ENCODE results near the gene VKORC1. TPM values are rescaled to one million over a fixed set of nuclear protein-coding genes. Genes with fewer than 3 reads are reported as not detected.
"Not testable (repeated sequence)": the region's sequence is repeated elsewhere in the genome, so short reads cannot be mapped to it uniquely, and the experiment has no call there.

Gene VKORC1
- total and polyA plus RNA-seq, 7 experiments from 2014 or later, result 29.5 to 93.0 (median 44.2) TPM

DNA sequence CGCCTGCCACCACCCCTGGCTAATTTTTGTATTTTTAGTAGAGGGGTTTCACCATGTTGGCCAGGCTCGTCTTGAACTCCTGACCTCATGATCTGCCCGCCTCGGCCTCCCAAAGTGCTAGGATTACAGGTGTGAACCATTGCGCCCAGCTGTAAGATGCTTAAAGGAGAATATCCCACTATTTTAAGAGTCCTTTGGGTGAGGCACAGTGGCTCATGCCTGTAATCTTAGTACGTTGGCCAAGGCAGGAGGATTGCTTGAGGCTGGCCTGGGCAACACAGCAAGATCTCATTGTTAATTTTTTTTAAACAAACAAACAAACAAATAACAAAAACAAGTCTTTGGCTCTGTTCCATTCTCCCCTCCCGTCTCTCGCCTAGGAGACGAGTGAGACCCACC lies 46.5 kb upstream of the VKORC1 start:
- H3K27me3 Mint-ChIP-seq; H3K9me3 ChIP-seq (ENCODE audit: control insufficient read depth in 2 of 3, low read length in 3 of 3); H3K4me3 ChIP-seq (ENCODE audit: low read length); H3K36me3 Mint-ChIP-seq; intact Hi-C loops (cut with micrococcal nuclease); H3K27ac ChIP-seq (ENCODE audit: low read depth, low read length); H3K27me3 ChIP-seq (ENCODE audit: control insufficient read depth in 2 of 2, insufficient read depth in 2 of 2, low read length in 2 of 2); H3K36me3 ChIP-seq (ENCODE audit: control insufficient read depth in 2 of 3, insufficient read depth in 3 of 3, low read length in 3 of 3); ATAC-seq; DNase-seq; H3K9me3 Mint-ChIP-seq: not testable (repeated sequence)
- peaks cover 6 to 14% of the 10 kb centered on the region in 2 donors for H3K4me1 ChIP-seq (ENCODE audit: control insufficient read depth in 2 of 2, insufficient read depth in 2 of 2, low read length in 2 of 2)
- H3K27ac Mint-ChIP-seq, result peak overlapping the region in 5 of 9 donors; percentile 26 to 69 (median 45)
- ChIA-PET POLR2A (interaction anchor here (1.3 to 3.5 kb wide), 4 partner anchors 10 to 67 kb away, joined by 8 to 87 read pairs (median 16); partner anchors contain the start of genes FUS, KAT8, ZNF646 and ZNF668), CTCF (interaction anchor here (0.6 to 1.7 kb wide), 2 partner anchors 19 to 193 kb away, joined by 3 to 5 read pairs; no protein-coding TSS in a partner anchor)
- H3K4me3 Mint-ChIP-seq, result peak overlapping the region in 1 of 10 donors; percentile 39
- peaks cover 2 to 17% (median 14%) of the 10 kb centered on the region in 7 donors for H3K4me1 Mint-ChIP-seq

DNA sequence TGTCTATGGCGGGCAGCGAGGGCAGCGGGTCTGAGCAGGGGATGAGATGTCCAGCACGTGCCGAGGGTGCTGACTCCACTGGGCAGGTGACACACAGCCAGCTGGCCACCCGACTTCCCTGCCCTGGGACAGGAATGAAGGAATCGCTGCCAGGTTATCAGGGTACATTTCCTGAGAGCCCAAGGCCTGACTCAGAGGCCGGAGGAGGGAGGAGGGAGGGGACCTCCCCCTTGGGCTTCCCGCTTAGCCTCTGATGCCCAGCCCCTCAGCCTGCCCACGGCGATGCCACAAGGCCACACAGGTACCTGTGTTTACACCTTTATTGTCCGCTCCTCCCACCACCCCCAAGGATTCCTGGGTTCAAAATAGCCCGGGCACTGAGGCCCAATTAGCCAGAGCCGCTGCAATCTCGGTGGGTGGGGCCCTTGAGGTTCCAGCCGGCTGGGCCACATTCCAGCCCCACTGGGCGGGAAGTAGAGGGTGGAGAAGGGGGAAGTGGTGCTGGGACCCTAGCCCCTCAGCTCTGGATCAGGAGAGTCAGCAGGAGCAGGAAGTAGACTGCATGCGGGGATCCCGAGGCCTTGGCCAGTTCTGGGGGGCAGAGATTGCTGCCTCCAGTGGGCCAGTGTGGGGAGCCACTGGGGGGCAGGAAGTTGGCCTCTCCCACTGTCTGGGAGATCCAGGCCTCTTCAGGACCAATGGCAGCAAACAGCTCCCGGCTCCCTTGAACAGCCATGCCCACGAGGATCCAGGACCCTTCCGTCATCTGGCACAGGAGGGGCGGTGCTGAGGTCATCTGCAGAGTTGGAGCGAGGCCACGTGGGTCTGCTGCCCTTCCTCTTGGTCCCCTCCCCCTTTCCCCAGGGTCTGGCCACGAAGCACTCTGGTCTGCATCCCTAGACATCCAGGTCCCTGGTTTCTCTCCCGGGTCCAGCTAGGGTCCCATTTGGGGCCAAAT lies 44.3 kb upstream of the VKORC1 start:
- no peaks in the 10 kb centered on the region for H3K27me3 ChIP-seq (ENCODE audit: control insufficient read depth in 2 of 2, insufficient read depth in 2 of 2, low read length in 2 of 2)
- ChIA-PET CTCF (interaction anchor here (1.8 kb wide), 1 partner anchor 20 kb away, joined by 5 read pairs; no protein-coding TSS in a partner anchor), POLR2A (interaction anchor here (0.6 to 1.2 kb wide), 2 partner anchors 21 to 172 kb away, joined by 4 to 5 read pairs; partner anchors contain the start of gene KAT8)
- H3K36me3 ChIP-seq (ENCODE audit: control insufficient read depth in 2 of 3, insufficient read depth in 3 of 3, low read length in 3 of 3), result no peaks in the 10 kb centered on the region
- peaks cover 0 to 2% (median 0%) of the 10 kb centered on the region in 11 donors for H3K9me3 Mint-ChIP-seq
- H3K27ac ChIP-seq (ENCODE audit: low read depth, low read length), result no peak overlapping the region
- ATAC-seq (no peak), DNase-seq (no peak)
- intact Hi-C loops (cut with micrococcal nuclease), result no loop called here
- peaks cover 6 to 14% of the 10 kb centered on the region in 2 donors for H3K4me1 ChIP-seq (ENCODE audit: control insufficient read depth in 2 of 2, insufficient read depth in 2 of 2, low read length in 2 of 2)
- H3K27me3 Mint-ChIP-seq, result peaks cover 0 to 2% (median 0%) of the 10 kb centered on the region in 5 donors
- H3K4me3 ChIP-seq (ENCODE audit: low read length), result no peak overlapping the region
- peak overlapping the region in 2 of 9 donors; percentile 46 to 68 for H3K27ac Mint-ChIP-seq
- no peaks in the 10 kb centered on the region for H3K36me3 Mint-ChIP-seq
- H3K9me3 ChIP-seq (ENCODE audit: control insufficient read depth in 2 of 3, low read length in 3 of 3), result no peaks in the 10 kb centered on the region
- H3K4me3 Mint-ChIP-seq, result no peak overlapping the region
- H3K4me1 Mint-ChIP-seq, result peaks cover 7 to 16% (median 13%) of the 10 kb centered on the region in 7 donors

DNA sequence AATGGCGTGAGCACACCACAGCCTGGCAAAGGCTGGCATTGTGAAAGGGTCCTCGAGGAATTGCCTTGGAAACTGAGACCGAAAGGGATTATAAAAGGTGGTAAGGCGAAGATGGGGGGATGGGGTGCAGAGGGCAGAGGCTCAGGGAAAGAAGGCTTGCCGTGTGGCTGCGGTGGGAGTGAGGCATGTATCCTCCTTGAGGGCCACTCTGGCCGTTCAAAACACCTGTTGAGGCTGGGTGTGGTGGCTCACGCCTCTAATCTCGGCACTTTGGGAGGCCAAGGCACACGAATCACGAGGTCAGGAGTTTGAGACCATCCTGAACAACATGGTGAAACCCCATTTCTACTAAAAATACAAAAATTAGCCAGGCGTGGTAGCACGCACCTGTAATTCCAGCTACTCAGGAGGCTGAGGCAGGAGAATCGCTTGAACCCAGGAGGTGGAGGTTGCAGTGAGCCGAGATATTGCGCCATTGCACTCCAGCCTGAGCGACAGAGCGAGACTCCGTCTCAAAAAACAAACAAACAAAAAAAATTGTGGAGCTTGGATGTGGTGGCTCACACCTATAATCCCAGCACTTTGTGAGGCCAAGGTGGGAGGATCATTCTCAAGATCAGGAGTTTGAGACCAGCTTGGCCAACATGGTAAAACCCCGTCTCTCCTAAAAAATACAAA lies 42.4 kb upstream of the VKORC1 start:
- peaks cover 0 to 18% (median 0%) of the 10 kb centered on the region in 3 experiments for H3K36me3 ChIP-seq (ENCODE audit: control insufficient read depth in 2 of 3, insufficient read depth in 3 of 3, low read length in 3 of 3)
- H3K4me1 ChIP-seq (ENCODE audit: control insufficient read depth in 2 of 2, insufficient read depth in 2 of 2, low read length in 2 of 2); H3K4me3 ChIP-seq (ENCODE audit: low read length); H3K36me3 Mint-ChIP-seq; H3K4me3 Mint-ChIP-seq; intact Hi-C loops (cut with micrococcal nuclease); ATAC-seq; CTCF ChIA-PET; H3K9me3 ChIP-seq (ENCODE audit: control insufficient read depth in 2 of 3, low read length in 3 of 3); H3K27me3 ChIP-seq (ENCODE audit: control insufficient read depth in 2 of 2, insufficient read depth in 2 of 2, low read length in 2 of 2); H3K27me3 Mint-ChIP-seq; DNase-seq; H3K27ac ChIP-seq (ENCODE audit: low read depth, low read length); H3K4me1 Mint-ChIP-seq; H3K9me3 Mint-ChIP-seq: not testable (repeated sequence)
- POLR2A ChIA-PET, result interaction anchor here (1.1 to 1.2 kb wide), 2 partner anchors 16 to 19 kb away, joined by 5 read pairs; partner anchors contain the start of gene KAT8
- peak overlapping the region in 1 of 9 donors; percentile 3 for H3K27ac Mint-ChIP-seq

DNA sequence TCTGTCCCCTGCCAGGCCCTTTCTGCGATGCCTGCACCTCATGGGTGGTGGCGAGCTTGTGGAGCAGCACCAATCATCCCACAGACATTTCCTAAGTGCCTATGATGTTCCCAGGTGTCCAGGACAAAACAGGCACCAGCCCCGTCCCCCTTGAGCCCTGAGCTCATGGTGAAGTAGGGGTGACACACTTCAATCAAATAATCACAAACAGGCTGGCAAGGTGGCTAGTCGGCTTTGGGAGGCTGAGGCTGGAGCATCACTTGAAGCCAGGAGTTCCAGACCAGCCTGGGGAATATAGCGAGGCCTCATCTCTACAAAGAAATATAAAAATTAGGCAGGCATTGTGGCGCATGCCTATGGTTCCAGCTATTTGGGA lies 41.7 kb upstream of the VKORC1 start:
- no peak for DNase-seq
- no peak overlapping the region for H3K4me3 Mint-ChIP-seq
- peaks cover 0 to 7% (median 0%) of the 10 kb centered on the region in 7 donors for H3K4me1 Mint-ChIP-seq
- peaks cover 0 to 2% (median 0%) of the 10 kb centered on the region in 11 donors for H3K9me3 Mint-ChIP-seq
- no peaks in the 10 kb centered on the region for H3K27me3 Mint-ChIP-seq
- Histone ChIP-seq H3K4me3 (ENCODE audit: low read length) (no peak overlapping the region), H3K27me3 (ENCODE audit: control insufficient read depth in 2 of 2, insufficient read depth in 2 of 2, low read length in 2 of 2) (no peaks in the 10 kb centered on the region), H3K4me1 (ENCODE audit: control insufficient read depth in 2 of 2, insufficient read depth in 2 of 2, low read length in 2 of 2) (no peaks in the 10 kb centered on the region), H3K9me3 (ENCODE audit: control insufficient read depth in 2 of 3, low read length in 3 of 3) (no peaks in the 10 kb centered on the region), H3K36me3 (ENCODE audit: control insufficient read depth in 2 of 3, insufficient read depth in 3 of 3, low read length in 3 of 3) (peaks cover 0 to 25% (median 0%) of the 10 kb centered on the region in 3 experiments), H3K27ac (ENCODE audit: low read depth, low read length) (no peak overlapping the region)
- H3K36me3 Mint-ChIP-seq, result peaks cover 0 to 1% (median 0%) of the 10 kb centered on the region in 5 donors
- ChIA-PET CTCF (no interaction called here), POLR2A (interaction anchor here (1.1 to 1.2 kb wide), 2 partner anchors 15 to 18 kb away, joined by 5 read pairs; partner anchors contain the start of gene KAT8)
- no peak for ATAC-seq
- H3K27ac Mint-ChIP-seq, result peak overlapping the region in 2 of 9 donors; percentile 18 to 24
- intact Hi-C loops (cut with micrococcal nuclease), result no loop called here

DNA sequence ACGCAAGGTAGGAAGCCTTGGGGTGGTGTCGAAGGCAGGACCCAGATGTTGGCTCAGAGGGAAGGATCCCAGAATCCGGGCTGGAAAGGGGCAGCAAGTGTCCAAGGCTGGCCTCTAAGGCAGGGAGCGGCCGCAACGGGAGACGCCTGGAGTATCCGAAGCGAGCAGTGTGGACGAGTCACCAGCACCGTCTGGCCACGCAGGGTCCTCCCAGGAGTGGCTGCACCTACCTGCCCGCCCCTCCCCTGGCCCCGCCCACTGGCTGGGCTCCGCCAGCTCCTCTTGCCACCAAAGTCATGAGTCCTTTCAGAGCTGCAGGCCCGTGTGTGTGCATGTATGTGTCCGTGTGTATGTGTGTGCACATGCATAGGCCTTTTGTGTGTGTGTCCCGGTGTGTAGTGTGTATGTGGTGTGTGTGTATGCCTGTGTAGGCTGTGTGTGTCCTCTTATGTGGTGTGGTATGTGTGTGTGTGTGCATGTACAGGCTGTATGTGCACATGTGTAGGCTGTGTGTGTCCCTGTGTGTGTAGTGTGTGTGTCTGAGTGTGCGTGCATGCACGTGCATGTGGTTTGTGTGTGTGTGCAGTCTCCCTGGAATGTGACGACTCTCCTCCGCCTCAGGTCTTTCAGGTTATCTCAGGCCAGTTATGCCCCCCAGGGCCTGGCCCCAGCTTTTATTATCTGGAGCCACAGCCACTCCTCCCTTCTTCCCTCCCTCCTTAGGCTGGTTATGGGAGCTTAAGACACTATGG lies 41.1 kb upstream of the VKORC1 start, which contains the start of gene PRSS8:
Gene PRSS8, minus strand, starts transcription at position 193 of the 752 bp plus-strand sequence. CDS start 229 bp downstream, outside the sequence.
- DNase-seq (no peak), ATAC-seq (no peak)
- H3K36me3 ChIP-seq (ENCODE audit: control insufficient read depth in 2 of 3, insufficient read depth in 3 of 3, low read length in 3 of 3), result peaks cover 0 to 30% (median 0%) of the 10 kb centered on the region in 3 experiments
- H3K4me3 Mint-ChIP-seq, result no peak within 1 kb of the TSS
- H3K4me1 ChIP-seq (ENCODE audit: control insufficient read depth in 2 of 2, insufficient read depth in 2 of 2, low read length in 2 of 2), result no peaks in the 10 kb centered on the region
- peaks cover 0 to 1% (median under 1%) of the 10 kb centered on the region in 5 donors for H3K36me3 Mint-ChIP-seq
- H3K4me3 ChIP-seq (ENCODE audit: low read length), result no peak within 1 kb of the TSS
- H3K9me3 ChIP-seq (ENCODE audit: control insufficient read depth in 2 of 3, low read length in 3 of 3), result no peaks in the 10 kb centered on the region
- ChIA-PET POLR2A (interaction anchor here (1.1 to 1.2 kb wide), 2 partner anchors 15 to 18 kb away, joined by 5 read pairs; partner anchors contain the start of gene KAT8), CTCF (no interaction called here)
- H3K4me1 Mint-ChIP-seq, result peaks cover 0 to 7% (median 0%) of the 10 kb centered on the region in 7 donors
- no peak within 1 kb of the TSS for H3K27ac ChIP-seq (ENCODE audit: low read depth, low read length)
- H3K27ac Mint-ChIP-seq, result peak within 1 kb of the TSS in 3 of 9 donors; percentile 3 to 24 (median 18)
- no peaks in the 10 kb centered on the region for H3K27me3 ChIP-seq (ENCODE audit: control insufficient read depth in 2 of 2, insufficient read depth in 2 of 2, low read length in 2 of 2)
- peaks cover 0 to 1% (median 0%) of the 10 kb centered on the region in 11 donors for H3K9me3 Mint-ChIP-seq
- H3K27me3 Mint-ChIP-seq, result no peaks in the 10 kb centered on the region
- intact Hi-C loops (cut with micrococcal nuclease), result no loop called here

All from naive thymus-derived CD4-positive, alpha-beta T cell (primary cell).